GM18505 (cell line): Measurements from ENCODE around the gene PDZK1.
"Not testable (repeated sequence)": the region's sequence is repeated elsewhere in the genome, so short reads cannot be mapped to it uniquely, and the experiment has no call there.

Experiments used
- ATAC-seq: cut with Tn5 transposase; IDR thresholded peaks from one replicate; pipeline ENCODE4 v1.9.1; 2021; ENCODE audit not compliant: unreplicated experiment
- POLR2A ChIP-seq: IDR thresholded peaks from 4 replicates; pipeline ENCODE4 v1.6.1; 2011; ENCODE audit warnings: borderline replicate concordance; ENCODE audit not compliant: insufficient read depth, insufficient read length; ENCODE audit errors: extremely low read depth

PDZK1 gene

GRCh38 chr1:145695821-145696629, 11.1 kb downstream of the PDZK1 start:
- ATAC-seq = no peak
- TF ChIP-seq POLR2A = no peak

- ATAC-seq = no peak
- no peak for TF ChIP-seq POLR2A
These were observed 14.3 kb downstream of the PDZK1 start for GRCh38 chr1:145692785-145693443.

GRCh38 chr1:145690587-145691558, 16.3 kb downstream of the PDZK1 start:
- no peak for TF ChIP-seq POLR2A
- peak; percentile 68 for ATAC-seq

GRCh38 chr1:145689922-145690321, 17.2 kb downstream of the PDZK1 start:
- no peak for ATAC-seq
- no peak for TF ChIP-seq POLR2A

GRCh38 chr1:145688924-145689323, 18.2 kb downstream of the PDZK1 start:
- no peak for ATAC-seq
- no peak for TF ChIP-seq POLR2A

- no peak for ATAC-seq
- TF ChIP-seq POLR2A = no peak
These were observed 18.8 kb downstream of the PDZK1 start for GRCh38 chr1:145688328-145688727.

GRCh38 chr1:145686078-145686477, 21.1 kb downstream of the PDZK1 start:
- not testable (repeated sequence) for ATAC-seq

- ATAC-seq = not testable (repeated sequence)
These were observed 22.3 kb downstream of the PDZK1 start for GRCh38 chr1:145684858-145685257.

GRCh38 chr1:145673217-145673616, 34.0 kb downstream of the PDZK1 start:
- not testable (repeated sequence) for ATAC-seq

GRCh38 chr1:145670995-145671745, 36.0 kb downstream of the PDZK1 start:
- ATAC-seq = not testable (repeated sequence)

- ATAC-seq = not testable (repeated sequence)
These were observed 42.2 kb downstream of the PDZK1 start for GRCh38 chr1:145665015-145665414.

- not testable (repeated sequence) for ATAC-seq
These were observed 44.7 kb downstream of the PDZK1 start for GRCh38 chr1:145662502-145662901.

GRCh38 chr1:145656245-145656943, 50.8 kb downstream of the PDZK1 start:
- not testable (repeated sequence) for ATAC-seq

- ATAC-seq = not testable (repeated sequence)
These were observed 63.2 kb downstream of the PDZK1 start for GRCh38 chr1:145643990-145644389.

GRCh38 chr1:145641886-145642285, 65.3 kb downstream of the PDZK1 start:
- ATAC-seq = not testable (repeated sequence)

GRCh38 chr1:145636237-145636636, 70.9 kb downstream of the PDZK1 start:
- ATAC-seq = not testable (repeated sequence)

- ATAC-seq = not testable (repeated sequence)
These were observed 85.0 kb downstream of the PDZK1 start for GRCh38 chr1:145622177-145622576.
